Measurements from ENCODE around the gene MPEG1.

MPEG1 gene, protein sequence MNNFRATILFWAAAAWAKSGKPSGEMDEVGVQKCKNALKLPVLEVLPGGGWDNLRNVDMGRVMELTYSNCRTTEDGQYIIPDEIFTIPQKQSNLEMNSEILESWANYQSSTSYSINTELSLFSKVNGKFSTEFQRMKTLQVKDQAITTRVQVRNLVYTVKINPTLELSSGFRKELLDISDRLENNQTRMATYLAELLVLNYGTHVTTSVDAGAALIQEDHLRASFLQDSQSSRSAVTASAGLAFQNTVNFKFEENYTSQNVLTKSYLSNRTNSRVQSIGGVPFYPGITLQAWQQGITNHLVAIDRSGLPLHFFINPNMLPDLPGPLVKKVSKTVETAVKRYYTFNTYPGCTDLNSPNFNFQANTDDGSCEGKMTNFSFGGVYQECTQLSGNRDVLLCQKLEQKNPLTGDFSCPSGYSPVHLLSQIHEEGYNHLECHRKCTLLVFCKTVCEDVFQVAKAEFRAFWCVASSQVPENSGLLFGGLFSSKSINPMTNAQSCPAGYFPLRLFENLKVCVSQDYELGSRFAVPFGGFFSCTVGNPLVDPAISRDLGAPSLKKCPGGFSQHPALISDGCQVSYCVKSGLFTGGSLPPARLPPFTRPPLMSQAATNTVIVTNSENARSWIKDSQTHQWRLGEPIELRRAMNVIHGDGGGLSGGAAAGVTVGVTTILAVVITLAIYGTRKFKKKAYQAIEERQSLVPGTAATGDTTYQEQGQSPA

DNA sequence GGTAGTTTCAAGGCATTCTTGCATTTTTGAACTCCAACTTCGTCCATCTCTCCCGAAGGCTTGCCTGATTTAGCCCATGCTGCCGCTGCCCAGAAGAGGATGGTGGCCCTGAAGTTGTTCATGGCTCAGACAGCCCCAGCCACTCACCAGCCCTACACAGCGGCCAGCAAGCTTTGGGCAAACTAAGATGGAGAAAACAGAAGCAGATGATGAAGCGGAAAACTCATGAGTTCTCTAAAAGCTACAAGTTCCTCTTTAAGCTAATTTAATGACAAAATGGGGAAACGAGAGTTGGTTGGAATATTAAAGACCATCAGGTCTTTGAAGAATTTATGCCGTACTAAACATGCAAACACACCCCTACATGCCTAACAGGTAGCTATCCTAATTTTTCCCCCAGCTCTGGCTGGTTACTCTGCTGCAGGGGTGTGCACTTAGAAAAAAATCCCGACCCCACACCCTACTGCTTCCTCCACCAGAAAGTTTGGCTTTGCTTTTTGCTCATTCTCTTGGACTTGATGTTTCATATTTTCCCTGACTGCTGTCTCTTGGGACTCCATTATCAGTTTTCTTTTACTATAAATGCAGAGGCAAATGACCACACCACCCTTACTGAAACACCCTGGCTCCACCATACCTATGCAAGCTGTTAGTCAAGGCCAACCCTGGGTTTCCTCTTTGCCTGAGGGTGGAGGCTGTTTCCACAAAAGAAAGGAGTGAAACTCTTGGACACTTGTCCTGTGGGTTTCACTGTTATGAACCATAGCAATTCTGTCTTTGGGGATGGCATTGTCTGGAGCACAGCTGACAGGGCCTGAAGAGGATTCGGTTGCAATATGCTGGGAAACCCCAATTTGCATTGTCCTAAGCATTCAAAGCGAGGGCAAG lies at the start of gene MPEG1:
Gene MPEG1 (minus strand): TSS at position 184 of the 888 bp plus-strand sequence. CDS start 62 bp downstream, at position 122.
- no peak within 1 kb of the TSS for H3K4me3 ChIP-seq (replicated peaks; ENCODE audit: low read depth, low read length)
- TF ChIP-seq, protein P1, sequence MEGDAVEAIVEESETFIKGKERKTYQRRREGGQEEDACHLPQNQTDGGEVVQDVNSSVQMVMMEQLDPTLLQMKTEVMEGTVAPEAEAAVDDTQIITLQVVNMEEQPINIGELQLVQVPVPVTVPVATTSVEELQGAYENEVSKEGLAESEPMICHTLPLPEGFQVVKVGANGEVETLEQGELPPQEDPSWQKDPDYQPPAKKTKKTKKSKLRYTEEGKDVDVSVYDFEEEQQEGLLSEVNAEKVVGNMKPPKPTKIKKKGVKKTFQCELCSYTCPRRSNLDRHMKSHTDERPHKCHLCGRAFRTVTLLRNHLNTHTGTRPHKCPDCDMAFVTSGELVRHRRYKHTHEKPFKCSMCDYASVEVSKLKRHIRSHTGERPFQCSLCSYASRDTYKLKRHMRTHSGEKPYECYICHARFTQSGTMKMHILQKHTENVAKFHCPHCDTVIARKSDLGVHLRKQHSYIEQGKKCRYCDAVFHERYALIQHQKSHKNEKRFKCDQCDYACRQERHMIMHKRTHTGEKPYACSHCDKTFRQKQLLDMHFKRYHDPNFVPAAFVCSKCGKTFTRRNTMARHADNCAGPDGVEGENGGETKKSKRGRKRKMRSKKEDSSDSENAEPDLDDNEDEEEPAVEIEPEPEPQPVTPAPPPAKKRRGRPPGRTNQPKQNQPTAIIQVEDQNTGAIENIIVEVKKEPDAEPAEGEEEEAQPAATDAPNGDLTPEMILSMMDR (IDR thresholded peaks at IDR 0.05; ENCODE audit: low read length, missing control alignments) = no peak
- no peak for DNase-seq (ENCODE audit: low read depth)

DNA sequence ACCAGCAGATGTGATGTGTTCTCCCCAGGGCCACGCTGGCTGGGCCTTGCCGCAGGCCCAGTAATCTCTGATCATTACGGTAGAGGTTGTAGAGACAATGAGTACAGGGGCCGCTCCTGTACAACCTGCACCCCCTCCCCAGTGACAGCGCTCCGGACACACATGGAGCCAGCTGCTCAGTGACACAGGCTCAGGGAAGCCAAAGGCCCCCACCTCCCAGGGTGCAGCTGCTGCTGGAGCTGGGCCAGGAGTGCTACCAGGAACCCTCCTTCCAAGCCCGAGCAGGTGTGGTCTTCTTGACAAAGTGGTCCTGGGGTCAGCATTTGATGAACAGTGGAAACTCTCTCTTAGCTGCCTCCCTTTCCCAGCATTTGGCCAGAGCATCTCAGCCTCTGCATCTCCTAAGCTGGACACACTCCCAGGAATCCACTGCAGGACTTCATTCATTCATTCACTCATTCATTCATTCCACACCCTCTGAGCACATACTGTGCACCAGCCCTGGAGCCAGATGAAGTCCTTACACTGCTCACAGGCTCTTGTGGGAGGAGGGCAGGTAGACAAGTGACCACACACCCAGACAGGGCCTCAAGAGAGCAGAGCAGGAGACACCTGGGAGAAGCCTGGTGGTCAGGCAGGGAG lies 49.6 kb upstream of the MPEG1 start:
- DNase-seq (ENCODE audit: low read depth) = no peak
- H3K4me3 ChIP-seq (replicated peaks; ENCODE audit: low read depth, low read length) = no peak overlapping the region
- TF ChIP-seq, protein P1 (IDR thresholded peaks at IDR 0.05; ENCODE audit: low read length, missing control alignments) = no peak

DNA sequence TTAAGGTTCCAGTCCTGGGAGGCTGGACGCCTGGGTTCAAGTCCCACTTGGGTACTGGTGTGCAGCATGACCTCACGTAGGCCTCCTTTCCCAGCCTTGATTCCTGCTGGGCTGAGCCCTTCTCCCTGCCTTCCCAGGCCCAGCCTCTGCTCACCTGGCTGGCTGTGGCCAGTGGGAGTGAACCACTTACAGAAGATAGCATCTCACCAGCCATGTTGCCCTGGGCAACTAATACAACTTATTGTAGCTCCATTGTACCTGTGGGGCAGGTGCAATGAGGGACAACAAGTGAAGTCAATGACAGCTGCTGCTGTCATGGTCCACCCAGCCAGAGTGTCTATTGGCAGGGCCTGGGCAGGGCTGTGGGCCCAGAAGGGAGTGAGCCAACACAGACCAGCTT lies 48.4 kb upstream of the MPEG1 start:
- H3K4me3 ChIP-seq (replicated peaks; ENCODE audit: low read depth, low read length) = no peak overlapping the region
- TF ChIP-seq, protein P1 (IDR thresholded peaks at IDR 0.05; ENCODE audit: low read length, missing control alignments) = no peak

DNA sequence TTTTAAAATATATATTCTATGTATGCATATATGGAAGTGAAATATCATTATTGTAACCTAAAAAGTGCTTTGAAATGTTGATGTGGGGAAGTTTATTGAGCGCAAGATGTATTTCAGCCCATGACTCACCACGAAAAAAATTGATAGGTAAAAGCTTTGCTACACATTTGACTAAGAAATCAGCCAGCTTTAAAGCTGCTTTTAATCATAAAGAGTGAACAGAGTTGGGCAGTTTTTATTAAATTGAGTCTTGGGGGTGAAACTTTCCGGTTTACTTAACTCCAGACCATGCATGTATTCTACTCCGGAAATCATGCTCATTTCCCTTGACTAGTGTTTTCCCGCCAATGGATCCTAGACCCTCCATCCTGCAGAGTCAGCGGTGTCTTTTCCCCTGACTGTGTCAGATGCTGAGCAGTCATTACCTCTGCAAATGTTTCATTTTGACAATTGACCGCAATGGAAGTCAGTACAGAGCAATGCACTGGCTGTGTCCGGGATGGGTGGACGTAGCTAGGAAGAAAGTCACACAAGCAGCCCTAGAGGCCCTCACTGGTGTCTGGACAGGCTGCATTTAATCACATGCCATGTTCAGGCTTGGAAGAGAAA lies 47.2 kb upstream of the MPEG1 start:
- TF ChIP-seq, protein P1 (IDR thresholded peaks at IDR 0.05; ENCODE audit: low read length, missing control alignments) = no peak
- DNase-seq (ENCODE audit: low read depth) = no peak
- no peak overlapping the region for H3K4me3 ChIP-seq (replicated peaks; ENCODE audit: low read depth, low read length)

More for the DNA sequence above, 48.4 kb upstream of the MPEG1 start:
- no peak for DNase-seq (ENCODE audit: low read depth)

DNA sequence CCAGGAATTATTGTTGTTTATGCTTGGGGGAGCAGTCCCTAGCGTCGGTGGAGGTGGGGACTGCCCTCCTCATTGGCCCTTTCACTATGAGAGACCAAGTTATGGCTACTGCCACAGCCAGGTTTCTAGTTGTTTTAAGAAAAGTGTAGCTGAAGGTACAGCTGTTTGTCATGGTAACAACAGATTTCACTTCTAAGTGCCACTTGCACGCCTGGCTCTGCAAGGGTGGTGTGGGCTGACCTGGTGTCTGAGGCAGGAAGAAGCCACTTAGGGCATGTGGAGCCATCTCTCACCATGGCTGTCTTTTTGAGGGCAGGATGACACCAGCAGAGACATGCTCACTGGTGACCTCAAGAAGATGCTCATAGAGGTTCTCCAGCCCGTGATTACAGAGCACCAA lies 46.3 kb upstream of the MPEG1 start:
- H3K4me3 ChIP-seq (replicated peaks; ENCODE audit: low read depth, low read length) = no peak overlapping the region
- DNase-seq (ENCODE audit: low read depth) = no peak
- TF ChIP-seq, protein P1 (IDR thresholded peaks at IDR 0.05; ENCODE audit: low read length, missing control alignments) = no peak

DNA sequence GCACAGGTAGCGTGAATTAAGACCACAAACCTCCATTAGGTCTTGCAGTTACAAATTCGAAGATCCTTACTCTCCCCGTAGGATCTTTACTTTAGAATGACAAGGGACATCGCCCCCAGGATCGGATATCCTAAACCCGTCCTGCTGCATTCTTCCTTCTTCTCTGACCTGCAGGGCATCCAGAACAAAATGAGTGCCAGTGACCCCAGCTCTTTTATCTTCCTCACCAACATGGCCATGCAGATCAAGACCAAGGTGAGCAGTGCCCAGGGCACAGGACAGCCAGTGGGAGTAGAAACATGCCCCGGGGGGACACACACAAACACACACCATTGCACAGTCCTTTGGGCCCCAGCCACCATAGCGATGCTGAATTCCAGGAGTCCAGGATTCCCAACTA lies 42.6 kb upstream of the MPEG1 start:
- DNase-seq (ENCODE audit: low read depth) = no peak
- TF ChIP-seq, protein P1 (IDR thresholded peaks at IDR 0.05; ENCODE audit: low read length, missing control alignments) = no peak
- no peak overlapping the region for H3K4me3 ChIP-seq (replicated peaks; ENCODE audit: low read depth, low read length)

Data from fibroblast of pulmonary artery (primary cell).